NCI-H748 (cell line): Measurements from ENCODE around the gene MX2.
A peak's percentile ranks its signal among the peaks of the same experiment; 100 is the strongest.

Experiments used
- DNase-seq: peaks from one replicate; lab custom pipeline; 2025; ENCODE audit not compliant: unreplicated experiment; lab: John Stamatoyannopoulos, UW

Gene MX2

DNA sequence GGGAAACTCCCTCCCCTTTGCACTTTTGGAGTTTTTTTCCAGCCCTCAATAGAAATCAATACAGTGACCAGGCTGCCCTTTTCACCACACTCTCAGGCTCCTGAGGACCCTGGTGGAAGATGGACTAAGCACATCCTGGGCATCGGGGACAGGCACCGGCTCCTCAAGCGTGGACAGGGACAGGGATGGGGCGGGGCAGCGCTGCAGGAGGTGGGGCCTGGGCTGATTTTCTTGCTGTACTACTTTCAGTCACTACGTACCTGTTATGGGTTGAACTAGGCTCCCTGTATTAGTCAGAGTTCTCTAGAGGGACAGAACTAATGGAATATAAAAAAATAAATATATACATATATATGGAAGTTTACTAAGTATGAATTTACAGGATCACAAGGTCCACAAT lies 2.5 kb downstream of the MX2 start:
- DNase-seq: no peak

DNA sequence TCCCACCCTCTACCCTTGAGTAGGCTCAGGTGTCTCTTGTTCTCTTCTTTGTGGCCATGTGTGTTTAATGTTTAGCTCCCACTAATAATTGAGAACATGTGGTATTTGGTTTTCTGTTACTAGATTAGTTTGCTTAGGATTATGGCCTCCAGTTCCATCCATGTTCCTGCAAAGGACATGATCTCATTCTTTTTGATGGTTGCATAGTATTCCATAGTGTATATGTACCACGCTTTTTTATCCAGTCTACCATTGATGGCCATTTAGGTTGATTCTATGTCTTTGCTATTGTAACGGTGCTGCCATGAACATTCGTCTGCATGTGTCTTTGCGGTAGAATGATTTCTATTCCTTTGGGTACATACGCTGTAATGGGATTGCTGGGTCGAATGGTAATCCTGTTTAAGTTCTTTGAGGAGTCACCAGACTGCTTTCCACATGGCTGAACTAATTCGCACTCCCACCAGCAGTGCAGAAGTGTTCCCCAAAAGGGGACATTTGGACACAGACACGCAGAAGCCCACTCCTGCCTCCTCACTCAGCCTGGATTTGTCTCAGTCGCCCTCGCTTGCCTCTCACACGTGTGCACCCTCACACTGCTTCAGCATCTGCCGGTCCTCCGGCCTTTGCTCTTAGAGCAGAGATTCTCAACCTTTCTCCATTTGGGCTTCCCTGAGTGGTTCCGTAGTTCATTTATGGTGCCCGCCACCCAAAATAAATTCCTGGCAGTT lies 3.7 kb downstream of the MX2 start:
- DNase-seq: no peak

DNA sequence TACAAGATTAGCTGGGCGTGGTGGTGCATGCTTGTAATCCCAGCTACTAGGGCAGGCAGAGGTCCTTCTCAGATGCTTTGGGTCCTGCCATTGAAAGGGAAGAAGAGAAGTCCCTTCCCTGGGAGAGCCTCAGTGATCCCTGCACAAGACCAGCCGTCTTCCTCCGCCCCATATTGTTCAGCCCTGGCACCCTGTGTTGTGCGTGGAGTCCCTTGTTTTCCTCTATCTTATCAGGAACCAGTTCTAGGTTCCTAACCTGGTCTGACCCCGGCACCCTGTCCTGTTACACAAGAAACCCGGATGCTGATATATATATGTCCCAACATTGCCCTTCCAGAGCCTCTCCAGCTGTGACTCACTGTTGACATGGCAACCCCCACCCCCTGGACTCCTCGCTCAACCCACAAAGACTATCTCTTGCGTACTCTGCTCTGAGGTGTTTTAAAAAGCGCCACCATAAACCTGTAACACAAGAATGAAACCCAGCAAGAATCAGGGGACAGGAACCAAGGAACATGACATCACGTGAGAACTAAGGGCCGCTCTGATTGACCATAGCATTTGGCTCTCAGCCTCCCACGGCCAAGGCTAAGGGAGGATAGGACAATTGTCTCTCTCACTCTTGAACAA lies 4.8 kb downstream of the MX2 start:
- DNase-seq: no peak

DNA sequence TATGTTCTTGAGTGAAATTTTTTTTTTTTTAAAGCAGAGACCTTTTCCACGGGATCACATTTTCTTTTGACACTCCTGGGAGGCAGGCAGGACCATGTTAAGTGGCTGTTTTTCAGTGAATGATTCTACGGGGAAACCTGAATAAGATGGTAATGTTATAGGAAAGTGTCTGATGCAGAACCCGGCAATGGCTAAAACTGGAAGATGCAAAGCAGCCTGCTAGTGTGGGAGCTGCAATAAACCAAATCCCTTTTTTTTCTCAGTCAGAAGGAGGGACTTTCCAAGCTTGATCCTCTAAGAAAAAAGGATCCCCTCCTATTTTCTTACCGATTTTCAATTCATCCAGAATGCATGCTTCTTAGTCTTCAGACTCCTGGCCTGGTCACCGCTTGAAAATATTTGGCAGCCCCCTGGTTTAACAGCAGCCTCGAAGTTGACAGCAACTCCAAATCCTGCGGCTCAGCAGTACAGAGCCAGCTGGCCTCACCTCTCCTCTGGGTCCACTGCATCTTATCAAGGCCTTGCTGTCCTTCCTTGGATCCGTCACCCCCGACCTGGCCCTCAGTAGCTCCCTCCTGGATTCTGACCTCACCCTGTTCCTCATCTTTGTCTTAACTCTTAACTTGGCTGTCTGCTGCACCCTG lies 5.6 kb downstream of the MX2 start:
- DNase-seq: no peak

DNA sequence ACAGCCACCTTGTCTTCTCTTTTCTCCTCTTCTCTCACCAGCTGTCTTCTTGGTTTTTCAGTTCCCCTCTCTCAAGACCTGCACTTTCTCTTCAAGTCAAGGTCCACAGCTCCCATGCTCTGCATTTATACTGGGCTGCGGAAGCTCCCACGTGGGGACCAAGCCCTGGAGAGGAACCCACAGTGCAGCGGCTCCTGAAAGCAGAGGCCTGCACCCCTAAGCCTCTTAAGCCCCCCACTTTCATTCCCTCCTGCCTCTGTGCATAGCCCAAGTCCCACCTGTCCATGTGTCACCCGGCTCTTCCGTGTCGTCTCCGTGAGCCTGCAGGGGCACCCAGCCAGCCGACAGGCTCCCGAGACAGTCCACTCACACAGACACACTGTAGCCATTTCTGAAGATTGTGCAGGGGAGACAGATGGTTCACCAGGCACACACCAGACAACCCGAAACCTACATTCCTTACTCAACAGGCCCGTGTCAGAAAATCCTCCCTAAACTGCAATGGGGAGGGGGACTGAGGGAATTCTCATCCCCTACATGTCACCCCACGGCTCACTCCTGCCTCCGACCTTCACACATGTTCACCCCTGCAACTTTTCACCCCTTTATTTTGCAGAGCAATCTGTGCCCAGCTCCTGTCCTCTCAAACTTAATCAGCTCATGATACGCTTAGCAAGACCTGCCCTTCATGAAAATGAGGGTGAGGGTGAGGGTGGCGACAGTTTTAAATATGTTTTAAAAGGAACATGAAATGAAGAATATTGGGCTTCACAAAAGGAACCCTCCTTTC lies 6.3 kb downstream of the MX2 start:
- no peak for DNase-seq

DNA sequence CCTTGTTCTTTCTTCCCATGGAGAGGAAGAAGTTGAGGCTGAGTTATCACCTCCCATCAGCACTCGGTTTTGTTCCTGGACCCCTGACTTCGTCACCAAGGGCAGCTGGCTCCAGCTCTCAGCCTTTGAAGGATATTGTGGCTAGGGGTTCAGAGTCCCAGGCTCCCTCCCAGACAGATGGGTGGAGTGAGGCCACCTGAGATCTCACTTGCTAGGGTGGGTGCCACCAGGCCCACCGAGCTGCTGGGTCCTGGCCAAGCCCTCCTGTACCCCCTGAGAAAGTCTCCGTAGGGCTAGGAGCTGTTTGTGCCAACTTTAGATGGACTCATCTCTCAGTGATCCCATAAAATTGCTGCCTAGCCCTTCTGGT lies 6.9 kb downstream of the MX2 start:
- DNase-seq: no peak

DNA sequence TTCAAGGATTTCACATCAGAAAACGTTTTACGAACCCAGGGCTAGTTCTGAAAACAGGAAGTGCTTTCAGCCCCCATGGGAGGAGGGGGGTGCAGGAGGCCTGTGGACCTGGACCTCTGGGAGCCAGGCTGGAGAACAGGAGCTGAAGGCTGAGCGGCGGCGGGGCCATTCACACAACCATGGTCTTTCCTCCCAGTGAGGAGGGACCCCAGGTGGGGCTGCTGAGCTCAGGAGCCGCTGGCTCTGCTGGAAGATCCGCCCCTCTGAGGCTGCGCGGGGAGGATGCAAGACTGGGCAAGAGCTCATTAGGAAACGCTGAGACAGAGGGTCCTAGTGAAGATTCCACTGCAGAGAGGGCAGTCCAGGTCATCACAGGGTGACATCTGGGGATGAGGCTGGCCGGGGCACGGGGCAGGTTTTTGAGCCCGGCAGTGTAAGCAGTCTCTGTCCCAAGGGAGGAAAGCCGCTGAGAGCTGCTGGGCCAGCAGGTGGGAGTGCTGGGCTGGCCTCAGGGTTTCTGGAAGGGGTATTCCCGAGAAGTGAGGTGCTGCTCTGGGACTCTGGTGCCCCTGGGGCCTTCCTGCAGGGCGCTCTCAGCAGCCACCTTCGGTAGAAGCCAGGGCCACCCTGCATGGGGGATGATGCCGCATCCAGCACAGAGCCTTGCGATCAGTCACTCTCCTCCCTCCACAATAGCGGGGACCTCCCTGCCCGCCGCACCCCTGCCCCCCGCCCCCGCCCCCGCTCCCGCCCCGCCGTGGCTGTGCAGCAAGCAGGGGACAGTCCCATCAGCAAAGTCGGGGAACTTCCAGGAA lies 7.5 kb downstream of the MX2 start:
- peak; percentile 25 for DNase-seq

DNA sequence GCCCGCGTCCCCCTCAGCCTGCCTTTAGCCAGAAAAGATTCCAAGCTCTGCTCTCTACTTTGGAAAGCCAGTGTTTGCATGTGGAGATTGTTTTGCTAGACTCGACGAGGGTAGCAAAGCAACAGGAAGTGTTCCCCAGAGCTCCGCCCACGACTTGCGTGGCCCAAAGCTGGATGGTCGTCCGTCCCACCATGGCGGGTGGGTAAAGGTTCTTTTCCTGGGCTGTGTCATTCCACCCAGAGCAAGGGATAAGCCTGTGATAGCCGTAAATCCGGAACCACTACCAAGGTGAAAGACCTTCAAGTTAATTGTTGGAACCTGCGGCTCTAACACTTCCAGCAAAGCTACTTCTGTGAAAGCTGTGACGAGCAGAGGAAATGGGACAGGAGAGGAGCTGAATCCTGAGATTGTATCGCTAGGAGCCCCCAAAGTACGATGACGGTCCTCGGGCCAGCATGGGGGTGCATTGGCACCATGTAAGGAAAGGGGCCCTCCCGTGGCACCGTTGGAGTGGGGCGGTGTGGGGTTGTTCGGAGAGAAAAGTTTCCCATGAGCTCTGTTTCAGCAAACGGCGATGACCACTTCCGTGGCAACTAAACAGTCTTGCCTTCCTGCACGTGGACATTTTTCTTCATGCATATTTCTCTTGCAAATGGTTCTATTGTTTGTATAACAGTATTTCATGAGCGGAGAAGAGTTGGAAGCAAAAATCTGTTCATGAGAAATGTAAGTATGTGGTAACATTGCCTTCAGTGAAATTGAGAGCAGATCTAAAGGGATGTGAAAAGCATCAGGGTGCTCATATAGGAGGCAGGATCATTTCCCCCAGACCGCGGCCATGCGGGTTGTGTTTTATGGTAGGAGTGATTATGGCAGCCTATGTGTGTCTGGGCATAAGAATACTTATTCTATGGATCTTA lies 8.4 kb downstream of the MX2 start:
- peak; percentile 34 for DNase-seq

DNA sequence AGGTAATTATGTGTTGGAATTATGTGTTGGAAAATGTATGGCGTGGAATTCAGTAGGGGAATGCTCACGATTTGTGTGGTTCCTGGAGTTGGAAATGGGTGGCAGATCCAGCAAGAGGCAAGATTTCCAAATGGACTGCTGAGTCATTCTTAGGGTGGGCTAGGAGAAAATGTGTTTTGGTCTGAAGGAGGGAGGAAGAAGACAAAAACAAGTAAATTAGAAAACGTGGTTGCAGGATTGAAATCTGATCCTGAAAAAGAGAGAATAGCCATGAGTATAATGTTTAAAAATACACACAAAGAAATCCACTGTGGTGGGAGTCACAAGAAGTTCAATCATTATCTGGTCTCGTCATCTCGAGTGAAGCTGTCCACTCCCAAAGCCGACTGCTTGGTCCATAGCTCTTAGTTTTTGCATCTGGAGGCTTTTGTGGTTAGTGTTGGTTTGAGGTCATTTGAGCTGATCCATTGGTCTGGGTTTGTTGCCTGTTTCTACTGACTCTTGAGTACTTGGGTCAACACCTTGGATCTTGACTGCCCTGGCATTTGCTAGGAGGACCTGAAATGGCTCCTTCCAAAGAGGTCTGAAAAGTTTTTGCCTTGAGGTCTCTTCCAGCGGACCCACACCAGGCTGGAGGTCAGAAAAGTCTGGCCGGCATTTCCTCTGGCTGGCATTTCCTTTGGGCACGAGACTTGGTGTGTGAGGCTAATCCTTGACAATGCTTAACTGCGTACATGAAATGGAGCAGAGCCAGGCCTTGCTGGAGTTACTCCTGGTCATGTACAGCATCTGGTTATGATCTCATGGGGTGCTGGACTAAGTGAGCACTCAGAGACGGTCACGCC lies 9.2 kb downstream of the MX2 start:
- no peak for DNase-seq

DNA sequence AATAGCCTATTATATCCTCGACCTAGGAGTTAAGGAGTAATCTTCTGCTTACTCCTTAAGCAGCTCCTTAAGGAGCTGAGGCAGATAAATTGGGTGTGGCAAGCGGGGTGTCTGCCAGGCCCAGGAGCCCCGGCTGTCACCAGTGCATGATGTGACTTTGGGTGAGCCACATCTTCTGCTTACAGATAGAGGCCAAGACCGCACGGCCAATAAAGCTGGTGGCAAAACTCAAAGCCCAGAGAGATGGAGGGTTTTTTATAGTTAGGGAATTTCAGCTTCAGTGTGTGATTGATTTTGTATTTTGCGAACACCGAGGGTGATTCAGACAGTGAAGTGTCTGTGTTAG lies 9.8 kb downstream of the MX2 start:
- DNase-seq: no peak

DNA sequence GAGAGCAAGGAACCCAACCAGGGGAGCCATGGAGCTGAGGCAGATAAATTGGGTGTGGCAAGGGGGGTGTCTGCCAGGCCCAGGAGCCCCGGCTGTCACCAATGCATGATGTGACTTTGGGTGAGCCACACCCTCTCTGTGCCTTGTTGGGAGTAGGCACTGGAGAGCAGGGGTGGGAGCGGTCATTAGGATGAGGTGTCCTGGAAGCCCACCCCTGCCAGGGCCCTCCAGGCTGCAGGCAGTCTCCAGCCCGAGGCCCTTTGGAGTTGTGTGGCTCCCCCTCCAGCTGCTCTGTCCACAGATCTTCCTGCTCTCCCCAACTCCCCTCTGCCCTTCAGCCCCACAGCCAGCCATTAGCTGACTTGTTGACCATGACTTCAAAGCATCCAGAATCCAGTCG lies 11.4 kb downstream of the MX2 start:
- DNase-seq: no peak

DNA sequence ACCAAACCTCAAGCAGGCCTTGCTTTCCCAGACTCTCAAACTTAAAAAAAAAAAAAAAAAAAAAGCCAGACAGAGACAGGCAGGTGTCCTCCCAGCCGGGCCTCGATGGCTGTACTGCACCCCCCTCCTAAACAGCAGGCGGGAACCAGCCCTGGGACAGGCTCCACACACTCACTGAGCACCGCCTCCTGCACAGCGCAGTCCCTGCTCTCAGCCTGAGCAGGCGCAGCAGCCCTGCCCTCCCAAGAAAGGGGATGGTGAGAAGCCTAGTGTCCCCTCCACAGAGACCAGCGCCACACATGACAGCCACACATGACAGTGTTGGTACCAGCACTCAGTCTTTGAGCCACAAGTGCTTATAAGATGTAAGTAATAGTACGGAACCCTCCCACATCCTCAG lies 11.9 kb downstream of the MX2 start:
- DNase-seq: no peak

DNA sequence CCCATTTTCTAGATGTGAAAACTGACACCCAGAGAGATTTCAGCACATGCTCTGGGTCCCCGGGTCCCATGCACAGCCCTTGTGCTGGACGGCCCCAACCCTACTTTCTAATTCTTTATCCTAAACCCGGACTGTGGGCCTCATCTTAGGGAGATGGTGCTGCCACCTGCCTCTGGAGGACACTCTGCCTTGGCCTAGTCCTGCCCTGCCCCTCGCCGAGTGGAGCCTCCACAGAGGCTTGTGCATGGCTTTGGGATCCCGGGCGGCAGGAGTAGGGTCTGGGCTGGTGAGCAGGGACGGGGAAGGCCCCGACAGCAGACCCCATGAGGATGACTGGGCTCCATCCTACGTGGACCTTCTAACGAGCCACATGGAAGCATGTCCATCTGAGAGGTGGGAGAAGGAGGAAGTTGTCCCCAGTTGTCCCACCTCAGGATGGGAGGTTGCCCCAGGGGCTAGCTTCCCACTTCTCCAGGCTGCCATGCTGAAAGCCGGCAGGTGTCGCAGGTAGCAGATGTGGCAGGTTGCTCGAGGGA lies 12.4 kb downstream of the MX2 start:
- no peak for DNase-seq

DNA sequence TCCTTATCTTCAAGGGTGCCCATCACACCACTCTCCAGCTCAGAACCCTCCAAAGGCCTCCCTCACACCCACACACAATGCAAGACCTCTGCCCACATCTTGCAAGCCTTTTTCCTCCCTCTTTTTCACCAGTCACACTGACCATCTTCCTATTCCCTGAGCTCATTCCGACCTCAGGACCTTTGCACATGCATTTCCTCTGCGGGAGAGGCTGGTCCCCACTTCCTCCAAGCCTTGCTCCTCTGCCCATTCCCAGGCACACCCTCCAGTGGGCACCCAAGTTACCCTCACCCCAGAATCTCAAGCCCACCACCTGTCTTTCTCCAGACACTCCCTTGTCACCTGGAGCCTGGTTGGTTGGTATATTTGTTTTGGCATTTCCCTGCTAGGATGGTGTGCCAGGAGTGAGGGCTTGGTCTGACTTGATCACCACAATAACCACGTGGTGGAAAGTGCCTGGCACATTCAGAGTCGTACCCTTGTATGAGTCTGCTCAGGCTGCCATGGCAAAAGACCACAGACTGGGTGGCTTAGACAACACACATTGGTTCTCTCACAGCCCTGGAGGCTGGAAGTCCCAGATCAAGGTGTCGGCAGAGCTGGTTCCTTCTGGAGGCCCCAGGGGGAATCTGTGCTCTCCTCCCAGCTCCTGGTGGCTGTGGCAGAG lies 13.2 kb downstream of the MX2 start:
- no peak for DNase-seq

DNA sequence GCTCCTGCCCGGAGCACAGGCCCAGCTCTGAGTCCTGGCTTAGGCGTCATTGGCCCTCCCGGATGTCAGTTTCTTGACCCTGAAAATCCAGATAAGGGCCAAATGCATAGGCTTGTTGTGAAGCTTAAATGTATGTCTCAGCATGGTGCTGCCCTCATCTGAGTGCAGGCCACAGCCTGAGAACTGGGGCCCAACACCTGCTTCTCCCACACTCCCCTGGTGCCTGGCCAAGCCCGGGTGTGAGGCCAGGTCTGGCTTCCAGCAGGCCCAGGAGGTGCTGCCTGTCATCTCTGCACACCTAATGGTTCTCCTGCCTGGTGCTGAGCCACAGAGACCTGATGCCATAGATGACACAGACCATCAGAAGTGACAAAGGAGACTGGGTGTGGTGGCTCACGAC lies 14.0 kb downstream of the MX2 start:
- DNase-seq: no peak

DNA sequence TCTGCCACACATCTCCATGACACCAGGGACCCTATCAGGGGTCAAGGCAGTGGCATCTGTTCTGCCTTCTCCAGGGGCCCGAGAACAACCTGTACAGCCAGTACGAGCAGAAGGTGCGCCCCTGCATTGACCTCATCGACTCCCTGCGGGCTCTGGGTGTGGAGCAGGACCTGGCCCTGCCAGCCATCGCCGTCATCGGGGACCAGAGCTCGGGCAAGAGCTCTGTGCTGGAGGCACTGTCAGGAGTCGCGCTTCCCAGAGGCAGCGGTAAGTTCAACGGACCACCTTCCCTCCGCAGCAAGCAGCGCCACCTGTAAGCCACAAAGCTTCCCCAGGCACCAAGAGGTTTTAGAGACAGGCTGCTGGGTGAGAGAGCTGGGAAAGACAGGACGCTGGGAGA lies 15.9 kb downstream of the MX2 start:
- no peak for DNase-seq

DNA sequence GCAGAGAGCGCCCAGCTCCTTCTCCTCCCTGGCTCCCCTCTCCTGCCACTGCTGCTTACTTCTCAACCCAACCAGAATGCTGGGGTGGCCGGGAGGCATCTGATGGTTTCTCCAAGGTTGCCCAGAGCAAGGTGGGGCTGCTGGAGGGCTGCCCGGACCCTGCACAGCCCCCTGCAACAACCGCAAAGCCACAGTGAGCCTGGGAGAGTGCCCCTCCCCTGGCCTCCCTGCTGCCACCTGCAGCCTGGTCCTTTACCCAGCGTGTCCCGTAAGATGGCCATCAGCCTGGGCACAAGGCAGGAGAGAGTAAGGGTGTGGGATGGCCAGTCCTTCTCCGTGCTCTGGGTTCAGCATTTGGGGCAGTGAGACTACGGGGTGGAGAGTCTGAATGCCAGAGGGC lies 17.0 kb downstream of the MX2 start:
- no peak for DNase-seq

DNA sequence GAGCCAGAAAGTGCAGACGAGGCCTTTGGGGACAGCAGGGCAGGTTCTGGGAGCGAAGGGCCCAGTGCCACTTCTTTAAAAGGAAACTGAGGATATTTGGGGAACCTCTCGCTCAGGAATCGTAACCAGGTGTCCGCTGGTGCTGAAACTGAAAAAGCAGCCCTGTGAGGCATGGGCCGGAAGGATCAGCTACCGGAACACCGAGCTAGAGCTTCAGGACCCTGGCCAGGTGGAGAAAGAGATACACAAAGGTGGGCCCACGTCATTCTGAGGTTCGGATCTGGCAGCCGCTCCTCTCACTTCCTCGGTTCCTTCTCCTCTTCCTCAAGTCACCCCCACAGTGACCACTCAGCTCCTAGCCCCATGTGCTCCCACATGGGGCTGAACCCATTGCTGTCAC lies 18.1 kb downstream of the MX2 start:
- DNase-seq: no peak
